H1 (cell line): ENCODE measurements around the gene INA. TPM values are rescaled to one million over a fixed set of nuclear protein-coding genes. Genes with fewer than 3 reads are reported as not detected.

Experiments used
- CTCF ChIA-PET: fragments of 300-600 bp; sonication (Branson Sonifier 250); formaldehyde crosslinking; loops from one replicate; lab custom pipeline; 2021; ENCODE audit not compliant: partially characterized antibody; lab: Charles Lee
- POLR2A ChIA-PET: fragments of 300-600 bp; sonication (Branson Sonifier 250); formaldehyde crosslinking; loops from one replicate; lab custom pipeline; 2021; ENCODE audit warnings: inconsistent platforms; ENCODE audit not compliant: partially characterized antibody; lab: Charles Lee
- DNase-seq, 2 experiments: peaks; one replicate each; pipeline versions ENCODE4 v3.0.0 to v3.0.0-alpha.2; 2010 to 2022; ENCODE audit warnings: low spot score in 2 of 2, low read depth in 1 of 2, mixed read lengths in 1 of 2
- FAIRE-seq: peaks from 2 replicates; lab custom pipeline; 2011; peaks lifted over from hg19 to GRCh38; lab: Jason Lieb, UNC
- H2AFZ ChIP-seq: 2 replicates; pipeline ENCODE4 v1.8.1; 2012; ENCODE audit warnings: low read length, inconsistent platforms
- H2AK5ac ChIP-seq: 2 replicates; pipeline ENCODE4 v1.6.1; 2013; ENCODE audit warnings: low read depth, low read length
- H2BK120ac ChIP-seq: replicated peaks from 2 replicates; pipeline ENCODE3; 2013; ENCODE audit warnings: low read depth, low read length, inconsistent platforms
- H2BK12ac ChIP-seq: 2 replicates; pipeline ENCODE4 v1.6.1; 2013; ENCODE audit warnings: low read depth, low read length
- H2BK15ac ChIP-seq: 2 replicates; pipeline ENCODE4 v1.6.1; 2013; ENCODE audit warnings: low read length
- H2BK20ac ChIP-seq: 2 replicates; pipeline ENCODE4 v1.6.1; 2013; ENCODE audit warnings: low read length
- H2BK5ac ChIP-seq: 2 replicates; pipeline ENCODE4 v1.6.1; 2013; ENCODE audit warnings: low read depth, low read length
- H3K14ac ChIP-seq: 2 replicates; pipeline ENCODE4 v1.6.1; 2013; ENCODE audit warnings: inconsistent platforms; ENCODE audit not compliant: insufficient read length
- H3K18ac ChIP-seq: 2 replicates; pipeline ENCODE4 v1.6.1; 2013; ENCODE audit warnings: low read length; ENCODE audit errors: extremely low read depth
- H3K23ac ChIP-seq: 2 replicates; pipeline ENCODE4 v1.6.1; 2013; ENCODE audit warnings: inconsistent platforms; ENCODE audit not compliant: insufficient read length
- H3K23me2 ChIP-seq: 2 replicates; pipeline ENCODE4 v1.6.1; 2013; ENCODE audit warnings: low read depth, low read length
- H3K27ac ChIP-seq: 2 replicates; pipeline ENCODE4 v1.6.1; 2011; ENCODE audit warnings: low read depth, low read length, inconsistent platforms
- H3K27me3 ChIP-seq, 4 experiments: replicated peaks in 1 of 4; 1 replicate in 1 of 4; 2 replicates in 3 of 4; pipeline versions ENCODE4 v1.6.1 to v1.8.1; 2011 to 2013; ENCODE audit warnings: low read length in 3 of 4, mild to moderate bottlenecking in 3 of 4, inconsistent platforms in 2 of 4, mixed read lengths in 2 of 4, moderate library complexity in 1 of 4; ENCODE audit not compliant: control insufficient read depth in 3 of 4, insufficient read depth in 3 of 4; ENCODE audit errors: extremely low read depth in 1 of 4
- H3K36me3 ChIP-seq, 4 experiments: 2 replicates each; pipeline versions ENCODE4 v1.6.1 to v1.8.1; 2011 to 2013; ENCODE audit warnings: mild to moderate bottlenecking in 4 of 4, low read length in 3 of 4, moderate library complexity in 2 of 4, control low read depth in 1 of 4, inconsistent platforms in 1 of 4; ENCODE audit not compliant: insufficient read depth in 4 of 4, control insufficient read depth in 2 of 4
- H3K4ac ChIP-seq: replicated peaks from 2 replicates; pipeline ENCODE3; 2013; ENCODE audit warnings: low read length, low read depth, mixed read lengths, inconsistent platforms; ENCODE audit not compliant: insufficient read length
- H3K4me1 ChIP-seq, 4 experiments: replicated peaks in 1 of 4; 1 replicate in 1 of 4; 2 replicates in 3 of 4; pipeline versions ENCODE4 v1.6.1 to v1.8.1; 2011 to 2013; ENCODE audit warnings: low read length in 3 of 4, inconsistent platforms in 2 of 4, mixed read lengths in 1 of 4; ENCODE audit not compliant: insufficient read depth in 4 of 4, control insufficient read depth in 3 of 4
- H3K4me2 ChIP-seq, 2 experiments: 2 replicates each; pipeline versions ENCODE4 v1.6.1 to v1.8.1; 2011 to 2013; ENCODE audit warnings: low read depth in 2 of 2, low read length in 2 of 2, control low read depth in 1 of 2, inconsistent platforms in 1 of 2, mild to moderate bottlenecking in 1 of 2; ENCODE audit not compliant: insufficient read depth in 1 of 2
- H3K4me3 ChIP-seq, 4 experiments: fragments of 200-600, 300-600 bp in 1 of 4; sonication (generic), shearing (Covaris generic), sonication (Bioruptor Twin) in 1 of 4; 2 replicates each; pipeline versions ENCODE4 v1.5.1 to v1.8.1; 2011 to 2016; ENCODE audit warnings: low read length in 4 of 4, low read depth in 3 of 4, control low read depth in 2 of 4, inconsistent platforms in 2 of 4, mild to moderate bottlenecking in 2 of 4, mixed read lengths in 1 of 4, moderate library complexity in 1 of 4; ENCODE audit not compliant: insufficient read depth in 2 of 4; ENCODE audit errors: extremely low read depth in 1 of 4
- H3K56ac ChIP-seq: replicated peaks from 2 replicates; pipeline ENCODE3; 2013; ENCODE audit warnings: low read depth, mild to moderate bottlenecking, mixed read lengths, low read length, inconsistent platforms; ENCODE audit not compliant: insufficient read length
- H3K79me1 ChIP-seq: 2 replicates; pipeline ENCODE4 v1.6.1; 2013; ENCODE audit warnings: low read depth, low read length, control low read depth
- H3K79me2 ChIP-seq, 2 experiments: 2 replicates each; pipeline versions ENCODE4 v1.6.1 to v1.8.1; 2012 to 2013; ENCODE audit warnings: low read length in 2 of 2, mild to moderate bottlenecking in 2 of 2, inconsistent platforms in 1 of 2; ENCODE audit not compliant: insufficient read depth in 2 of 2, control insufficient read depth in 1 of 2
- H3K9ac ChIP-seq, 4 experiments: replicated peaks in 1 of 4; 1 replicate in 1 of 4; 2 replicates in 3 of 4; pipeline versions ENCODE4 v1.6.1 to v1.8.1; 2011 to 2013; ENCODE audit warnings: low read depth in 3 of 4, low read length in 3 of 4, control low read depth in 2 of 4, mild to moderate bottlenecking in 2 of 4, moderate library complexity in 2 of 4, inconsistent platforms in 1 of 4; ENCODE audit errors: extremely low read depth in 1 of 4
- H3K9me3 ChIP-seq, 2 experiments: 2 replicates each; pipeline versions ENCODE4 v1.6.1 to v1.8.1; 2012 to 2013; ENCODE audit warnings: mild to moderate bottlenecking in 2 of 2, moderate library complexity in 2 of 2, control low read depth in 1 of 2, inconsistent platforms in 1 of 2, low read depth in 1 of 2, low read length in 1 of 2, mixed read lengths in 1 of 2; ENCODE audit not compliant: insufficient read depth in 2 of 2
- H4K20me1 ChIP-seq, 2 experiments: replicated peaks in 1 of 2; 2 replicates each; pipeline versions ENCODE3 to v1.8.1; 2011 to 2013; ENCODE audit warnings: inconsistent platforms in 2 of 2, low read length in 2 of 2, mild to moderate bottlenecking in 1 of 2; ENCODE audit not compliant: insufficient read depth in 2 of 2, control insufficient read depth in 1 of 2
- H4K5ac ChIP-seq: 2 replicates; pipeline ENCODE4 v1.6.1; 2013; ENCODE audit warnings: low read length, low read depth, mixed read lengths, inconsistent platforms; ENCODE audit not compliant: insufficient read length
- H4K8ac ChIP-seq: 2 replicates; pipeline ENCODE4 v1.8.0; 2013; ENCODE audit warnings: mild to moderate bottlenecking, moderate library complexity, low read length, inconsistent platforms; ENCODE audit not compliant: insufficient read depth; ENCODE audit errors: extremely low read depth
- H4K91ac ChIP-seq: replicated peaks from 2 replicates; pipeline ENCODE3; 2013; ENCODE audit warnings: low read length, mixed read lengths, inconsistent platforms; ENCODE audit not compliant: insufficient read length
- BCL11A ChIP-seq, 2 experiments: IDR thresholded peaks; one replicate each; pipeline ENCODE4 v1.6.1; 2011; ENCODE audit warnings: low read depth in 2 of 2, low read length in 2 of 2, mild to moderate bottlenecking in 2 of 2
- CTBP2 ChIP-seq: IDR thresholded peaks from 2 replicates; pipeline ENCODE4 v1.7.0; 2011; ENCODE audit warnings: borderline replicate concordance, mild to moderate bottlenecking, moderate library complexity, mixed read lengths, low read length; ENCODE audit not compliant: insufficient read depth, insufficient read length
- EP300 ChIP-seq, 2 experiments: IDR thresholded peaks; 1 replicate in 1 of 2; 2 replicates in 1 of 2; pipeline ENCODE4 v1.6.1; 2011 to 2012; ENCODE audit warnings: low read depth in 2 of 2, low read length in 2 of 2, mild to moderate bottlenecking in 2 of 2, borderline replicate concordance in 1 of 2, inconsistent platforms in 1 of 2, moderate library complexity in 1 of 2
- GABPA ChIP-seq: IDR thresholded peaks from 2 replicates; pipeline ENCODE4 v1.6.1; 2011; ENCODE audit warnings: mild to moderate bottlenecking, low read length, moderate library complexity, borderline replicate concordance; ENCODE audit not compliant: insufficient read depth
- GTF2F1 ChIP-seq: IDR thresholded peaks from 2 replicates; pipeline ENCODE4 v1.6.1; 2012; ENCODE audit warnings: low read depth, low read length, improper control_type of control experiment, borderline replicate concordance
- HDAC2 ChIP-seq, 2 experiments: fragments of 300-600 bp in 1 of 2; sonication (generic) in 1 of 2; IDR thresholded peaks; 2 replicates each; pipeline ENCODE4 v1.6.1; 2011 to 2012; ENCODE audit warnings: low read depth in 2 of 2, low read length in 2 of 2, mild to moderate bottlenecking in 2 of 2, moderate library complexity in 2 of 2, borderline replicate concordance in 1 of 2, inconsistent platforms in 1 of 2
- PHF8 ChIP-seq: fragments of 200-600 bp; sonication (generic); conservative IDR thresholded peaks from 2 replicates; pipeline ENCODE4 v1.7.1; 2012; ENCODE audit warnings: low read depth, mild to moderate bottlenecking, inconsistent platforms, low read length, moderate library complexity
- RXRA ChIP-seq: IDR thresholded peaks from 2 replicates; pipeline ENCODE4 v1.6.1; 2011; ENCODE audit warnings: low read depth, mild to moderate bottlenecking, low read length, moderate library complexity; ENCODE audit not compliant: insufficient read depth
- SIX5 ChIP-seq: IDR thresholded peaks from 2 replicates; pipeline ENCODE4 v1.6.1; 2011; ENCODE audit warnings: mild to moderate bottlenecking, low read depth, low read length
- SUZ12 ChIP-seq: fragments of 200-600 bp; sonication (generic); IDR thresholded peaks from 2 replicates; pipeline ENCODE4 v1.6.1; 2012; ENCODE audit warnings: mild to moderate bottlenecking, inconsistent platforms, low read length, moderate library complexity, mixed read lengths
- WGBS, 2 experiments: shearing (Covaris generic) in 1 of 2; methylation state at CpG; one replicate each; pipeline versions ENCODE4 v1.1.6 to v1.1.7; 2013 to 2015; ENCODE audit warnings: low lambda C conversion rate in 2 of 2, mixed read lengths in 2 of 2, inconsistent platforms in 1 of 2, low coverage in 1 of 2, missing lambda C conversion rate in 1 of 2; ENCODE audit not compliant: insufficient replicate concordance in 2 of 2, insufficient coverage in 1 of 2, insufficient read length in 1 of 2; ENCODE audit errors: extremely low coverage in 1 of 2, missing lambda C conversion rate in 1 of 2; 5-methylcytosine and 5-hydroxymethylcytosine counted together
- polyA plus RNA-seq, 7 experiments: library from polyadenylated mRNA; depleted of rRNA in 3 of 7; stranded (reverse) in 5 of 7; unstranded in 2 of 7; fragments of >200 nt in 5 of 7; fragments of 200-250 nt in 2 of 7; gene quantifications; 1 replicate in 5 of 7; 2 replicates in 1 of 7; 4 replicates in 1 of 7; pipeline versions ENCODE4 v1.2.1 to v1.2.3, GENCODE V29; 2011 to 2013; ENCODE audit warnings: missing spikeins in 2 of 7, mixed read lengths in 2 of 7
- total RNA-seq: library from RNA; stranded (reverse); fragmentation: NEBNext Ultra II Directional; extraction: Animal tissue kit (Norgen Biotek cat#: 25700); gene quantifications from 2 replicates; pipeline ENCODE4 v1.2.1, GENCODE V29; 2021
- TF ChIP-seq, protein P1 (sequence below): IDR thresholded peaks from 2 replicates; pipeline ENCODE4 v1.6.1; 2012; ENCODE audit warnings: inconsistent platforms

Gene INA
- total and polyA plus RNA-seq, 2 of the 8 experiments (the other 6 are each of a cell fraction or from before 2014, with no cell fraction given) = 17.1 to 18.1 TPM

DNA sequence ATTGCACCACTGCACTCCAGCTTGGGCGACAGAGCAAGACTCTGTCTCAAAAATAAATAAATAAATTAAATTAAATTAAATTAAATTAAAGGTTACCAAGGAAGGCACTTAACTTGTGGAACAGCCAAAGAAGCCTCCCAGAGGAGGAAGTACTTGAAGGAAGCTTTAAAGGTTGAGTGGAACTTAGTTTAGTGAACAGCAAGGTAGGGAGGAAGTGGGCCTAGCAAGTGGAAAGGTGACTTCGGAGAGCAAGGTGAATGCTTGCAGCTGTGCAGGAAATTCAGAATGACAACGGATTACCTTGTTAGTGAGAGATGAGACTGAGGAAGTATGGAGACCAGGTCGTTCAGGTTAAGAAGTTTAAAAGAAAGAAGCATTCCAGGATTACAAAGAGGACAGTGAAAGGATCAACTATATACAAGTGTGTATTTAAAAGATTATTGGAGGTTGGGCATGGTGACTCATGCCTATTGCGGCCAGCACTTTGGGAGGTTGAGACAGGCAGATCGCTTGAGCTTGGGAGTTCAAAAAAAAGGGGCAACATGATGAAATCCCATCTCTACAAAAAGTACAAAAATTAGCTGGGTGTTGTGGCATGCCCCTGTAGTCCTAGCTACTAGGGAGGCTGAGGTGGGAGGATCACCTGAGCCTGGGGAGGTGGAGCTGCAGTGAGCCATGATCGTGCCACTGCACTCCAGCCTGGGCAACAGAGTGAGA lies 44.0 kb upstream of the INA start:
- H3K23ac ChIP-seq = no peak overlapping the region
- H3K79me2 ChIP-seq = no peaks in the 10 kb centered on the region
- no peaks in the 10 kb centered on the region; a peak in 1 of 7 replicates for H3K27me3 ChIP-seq
- no peak overlapping the region for H3K18ac ChIP-seq
- DNase-seq = no peak
- H2BK120ac ChIP-seq = peak overlapping the region; percentile 2
- POLR2A ChIA-PET = interaction anchor here (2.3 kb wide), 1 partner anchor 29 kb away, joined by 11 read pairs; no protein-coding TSS in a partner anchor
- no peaks in the 10 kb centered on the region for H4K20me1 ChIP-seq
- H4K5ac ChIP-seq = no peak overlapping the region
- H3K4me2 ChIP-seq = no peak overlapping the region
- peak overlapping the region; percentile 63; the same call in 1 of the 2 replicates for H2AFZ ChIP-seq
- H3K79me1 ChIP-seq = no peaks in the 10 kb centered on the region
- H2BK12ac ChIP-seq = peak overlapping the region; percentile 70
- no peak overlapping the region for H2AK5ac ChIP-seq
- H4K91ac ChIP-seq = no peak overlapping the region
- peak overlapping the region; percentile 3 for H3K4ac ChIP-seq
- H3K14ac ChIP-seq = no peak overlapping the region
- H2BK20ac ChIP-seq = peak overlapping the region; percentile 87; the same call in 1 of the 2 replicates
- no peak overlapping the region for H3K27ac ChIP-seq
- H2BK15ac ChIP-seq = no peak overlapping the region
- H4K8ac ChIP-seq = no peak overlapping the region; the same call in 1 of the 2 replicates
- FAIRE-seq = no peak
- WGBS, 2 experiments = 74% methylated on average over 7 of the region's 7 CpGs; no CpG with 5 or more reads in 1 of the 2 experiments
- no peaks in the 10 kb centered on the region for H3K9me3 ChIP-seq
- no peak overlapping the region for H3K56ac ChIP-seq
- H3K36me3 ChIP-seq = no peaks in the 10 kb centered on the region
- H3K4me3 ChIP-seq = no peak overlapping the region
- H3K23me2 ChIP-seq = no peaks in the 10 kb centered on the region
- H3K9ac ChIP-seq = no peak overlapping the region
- H3K4me1 ChIP-seq = peaks cover 0 to 18% (median 2%) of the 10 kb centered on the region in 4 experiments; a peak in 3 of 7 replicates
- CTCF ChIA-PET = no interaction called here
- H2BK5ac ChIP-seq = peak overlapping the region; percentile 76; the same call in 1 of the 2 replicates
- TF ChIP-seq RXRA (no peak), CTBP2 (no peak), PHF8 (no peak), HDAC2 (IDR thresholded peaks at IDR 0.05; ENCODE audit: borderline replicate concordance in 1 of 2, low read depth in 2 of 2, low read length in 2 of 2) (no peak), GABPA (no peak), SIX5 (no peak), EP300 (IDR thresholded peaks at IDR 0.05; ENCODE audit: borderline replicate concordance in 1 of 2, low read depth in 2 of 2, low read length in 2 of 2) (no peak), SUZ12 (no peak), GTF2F1 (no peak), BCL11A (IDR thresholded peaks at IDR 0.05; ENCODE audit: low read depth in 2 of 2, low read length in 2 of 2) (no peak)
- TF ChIP-seq, protein P1, sequence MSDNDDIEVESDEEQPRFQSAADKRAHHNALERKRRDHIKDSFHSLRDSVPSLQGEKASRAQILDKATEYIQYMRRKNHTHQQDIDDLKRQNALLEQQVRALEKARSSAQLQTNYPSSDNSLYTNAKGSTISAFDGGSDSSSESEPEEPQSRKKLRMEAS = no peak
